ENCODE data around the gene PZP.
A peak's percentile ranks its signal among the peaks of the same experiment; 100 is the strongest.

Gene PZP

DNA sequence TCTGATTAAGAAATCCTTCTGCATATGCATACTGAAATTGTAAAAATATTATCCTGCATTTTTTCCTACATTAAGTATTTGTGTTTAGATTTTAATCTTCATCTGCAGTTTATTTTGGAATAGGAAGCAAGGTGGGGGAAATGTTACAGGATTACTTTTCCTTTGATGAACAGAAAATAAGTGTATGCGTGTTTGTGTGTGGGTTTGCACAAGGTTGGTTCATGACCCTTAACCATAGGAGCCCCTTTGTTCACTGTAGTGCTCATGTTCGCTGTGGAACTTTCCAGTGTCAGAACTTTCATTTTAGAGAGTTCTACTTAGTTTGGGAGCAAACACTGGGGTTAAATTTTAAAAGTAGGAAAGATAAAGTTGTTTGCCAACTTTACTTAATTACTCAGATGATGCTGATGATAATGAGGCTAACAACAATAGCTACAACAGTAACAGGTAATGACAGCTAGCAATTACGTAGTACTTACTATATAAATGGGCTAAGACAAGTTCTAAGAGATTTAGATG lies 86.0 kb downstream of the PZP start:
- no peak for DNase-seq

DNA sequence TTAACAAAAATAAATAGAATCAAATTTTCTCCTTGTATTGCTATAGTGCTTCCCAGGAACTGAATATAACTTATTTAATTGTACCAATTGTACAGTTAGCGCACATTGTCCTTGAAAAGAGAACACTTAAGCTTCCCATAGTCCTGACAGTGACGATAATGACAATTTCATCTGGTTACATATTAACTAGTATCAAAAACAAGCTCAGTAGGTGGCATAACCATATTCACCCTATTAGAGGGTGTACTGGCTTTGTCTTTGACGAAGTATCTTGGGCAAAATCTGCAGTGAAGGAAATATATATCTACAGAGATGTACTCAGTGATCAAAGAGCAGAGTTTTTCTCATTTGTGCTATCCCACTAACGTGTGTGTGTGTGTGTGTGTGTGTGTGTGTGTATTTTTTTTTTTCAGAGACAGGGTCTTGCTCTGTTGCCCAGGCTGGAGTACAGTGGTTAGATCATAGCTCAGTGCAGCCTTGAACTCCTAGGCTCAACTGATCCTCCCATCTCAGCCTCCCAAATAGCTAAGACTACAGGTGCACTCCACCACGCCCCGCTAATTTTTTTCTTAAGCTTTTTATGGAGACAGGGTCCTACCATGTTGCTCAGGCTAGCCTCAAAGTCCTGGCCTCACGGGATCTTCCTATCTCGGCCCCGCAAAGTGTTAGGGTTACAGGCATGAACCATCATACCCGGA lies 87.6 kb downstream of the PZP start:
- no peak for DNase-seq

DNA sequence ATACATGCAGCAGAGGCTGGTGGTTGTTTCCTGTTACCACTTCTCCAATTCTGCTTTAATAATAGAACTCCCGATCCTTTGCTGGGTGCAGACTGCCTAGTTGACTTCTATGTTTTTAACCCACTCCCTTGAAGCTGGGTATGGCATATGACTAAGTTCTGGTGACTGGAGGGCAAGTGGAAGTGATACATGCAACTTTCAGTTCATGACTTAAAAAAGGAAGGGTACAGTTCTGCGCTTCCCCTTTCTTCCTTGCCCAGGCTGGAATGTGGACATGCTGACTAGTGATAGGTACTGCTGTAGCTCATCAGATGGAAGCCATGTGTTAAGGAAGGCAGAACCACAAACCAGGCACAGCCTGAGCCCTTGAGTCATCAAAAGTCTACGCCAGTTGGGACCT lies 90.0 kb downstream of the PZP start:
- peak; percentile 39 for DNase-seq

DNA sequence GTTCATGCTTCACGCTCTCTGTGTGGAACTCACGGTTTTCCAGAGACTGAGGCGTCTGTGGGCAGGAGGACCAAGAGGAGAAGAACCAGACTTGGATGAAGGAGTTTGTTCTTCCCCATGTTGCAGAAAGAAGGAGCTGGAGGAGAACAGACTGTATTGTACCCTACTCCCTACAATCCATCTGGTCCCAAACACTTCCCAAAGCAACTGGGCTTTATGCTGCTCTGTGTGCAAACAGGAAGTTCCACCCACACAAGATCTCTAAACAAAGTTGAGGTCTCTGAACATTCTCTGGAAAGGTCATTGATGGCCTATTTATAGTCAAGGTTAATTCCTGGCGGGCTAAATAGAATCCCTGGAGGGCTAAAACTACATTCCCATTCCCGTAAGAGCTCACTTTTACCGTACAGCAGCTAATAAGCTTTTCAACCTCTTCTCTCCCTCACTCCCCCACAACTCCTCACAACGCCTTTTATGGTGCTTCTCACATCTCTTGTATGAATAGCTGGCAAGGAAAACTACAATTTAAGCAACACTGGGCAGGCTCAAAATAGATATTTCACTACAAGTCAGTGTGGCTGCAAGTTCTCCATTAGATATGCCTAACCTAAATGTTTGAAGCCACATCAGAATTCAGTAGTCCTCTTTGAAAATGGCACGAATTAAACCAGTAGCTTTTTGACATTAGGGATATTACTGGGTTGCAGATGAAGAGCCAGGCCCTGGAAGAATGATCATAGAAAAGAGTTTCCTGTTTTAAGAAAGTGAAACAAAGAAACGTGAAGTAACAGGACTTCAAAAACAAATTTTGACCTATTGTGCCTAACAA lies 92.2 kb downstream of the PZP start, which contains the start of gene A2M:
TSS of gene A2M (minus strand) at position 189 of the 829 bp plus-strand sequence. CDS start at position 119, 70 bp downstream.
- no peak for DNase-seq

DNA sequence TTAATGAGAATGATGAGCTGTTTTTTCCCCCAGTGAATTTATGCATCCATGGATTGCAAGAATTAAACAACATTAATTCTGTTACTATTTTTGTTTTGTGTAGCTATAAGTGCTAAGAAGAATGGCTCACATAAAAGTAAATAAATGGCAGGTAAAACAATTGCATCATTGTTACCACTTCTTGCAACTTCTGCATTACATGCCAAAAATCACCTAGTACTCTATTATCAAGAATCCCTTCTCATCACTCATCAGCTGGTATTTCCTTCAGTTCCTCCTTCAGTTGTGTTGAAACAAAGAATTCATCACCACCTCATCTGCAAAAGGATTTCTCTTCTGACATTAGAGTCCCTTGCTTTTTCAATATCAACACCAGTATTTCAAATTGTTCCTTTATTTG lies 93.2 kb downstream of the PZP start:
- DNase-seq = no peak

GRCh38 chr12:9113987-9114309 lies 94.2 kb downstream of the PZP start:
- no peak for DNase-seq

GRCh38 chr12:9113296-9113986 lies 94.8 kb downstream of the PZP start:
- no peak for DNase-seq

- no peak for DNase-seq
These were observed 95.9 kb downstream of the PZP start for GRCh38 chr12:9112076-9112853.

GRCh38 chr12:9111525-9111924 lies 96.7 kb downstream of the PZP start:
- no peak for DNase-seq

DNA sequence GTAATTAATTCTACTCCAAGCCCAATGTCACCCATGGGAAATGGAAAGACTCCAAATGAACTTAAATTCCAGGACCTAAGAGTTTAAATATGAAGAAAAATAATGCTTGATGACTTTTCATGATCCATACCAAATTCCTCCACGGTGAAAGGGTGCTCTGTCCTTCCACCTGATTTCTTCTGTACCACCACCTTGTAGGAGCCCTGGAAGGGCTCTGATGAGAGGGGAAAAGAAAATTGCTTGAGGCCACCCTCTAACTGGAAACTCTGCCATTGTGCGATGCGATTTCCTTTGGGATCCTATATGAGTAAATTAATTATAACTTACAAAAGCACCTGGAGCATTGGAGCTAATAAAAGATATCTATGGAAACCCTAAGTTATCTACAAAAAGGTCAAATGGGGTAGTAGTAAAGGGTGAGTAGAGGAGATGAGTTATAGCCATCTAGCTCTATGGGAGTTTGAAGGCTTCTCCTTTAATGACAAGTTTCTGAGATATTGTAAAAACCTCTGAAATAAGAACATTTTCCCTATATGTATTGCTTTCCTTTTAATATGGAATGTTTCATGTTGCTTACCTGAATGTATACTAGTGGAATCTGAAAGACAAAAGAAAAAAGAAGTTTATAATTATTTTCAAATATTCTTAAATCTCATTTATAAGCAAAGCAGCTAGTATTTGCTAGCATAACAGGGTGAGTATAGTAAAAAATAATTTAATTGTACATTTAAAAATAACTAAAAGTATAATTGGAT lies 98.3 kb downstream of the PZP start:
- DNase-seq = no peak

- no peak for DNase-seq
These were observed 99.0 kb downstream of the PZP start for GRCh38 chr12:9109213-9109522.

GRCh38 chr12:9108504-9109212 lies 99.5 kb downstream of the PZP start:
- no peak for DNase-seq

GRCh38 chr12:9107542-9107873 lies 100.7 kb downstream of the PZP start:
- DNase-seq = no peak

- no peak for DNase-seq
These were observed 101.3 kb downstream of the PZP start for GRCh38 chr12:9106610-9107541.

DNA sequence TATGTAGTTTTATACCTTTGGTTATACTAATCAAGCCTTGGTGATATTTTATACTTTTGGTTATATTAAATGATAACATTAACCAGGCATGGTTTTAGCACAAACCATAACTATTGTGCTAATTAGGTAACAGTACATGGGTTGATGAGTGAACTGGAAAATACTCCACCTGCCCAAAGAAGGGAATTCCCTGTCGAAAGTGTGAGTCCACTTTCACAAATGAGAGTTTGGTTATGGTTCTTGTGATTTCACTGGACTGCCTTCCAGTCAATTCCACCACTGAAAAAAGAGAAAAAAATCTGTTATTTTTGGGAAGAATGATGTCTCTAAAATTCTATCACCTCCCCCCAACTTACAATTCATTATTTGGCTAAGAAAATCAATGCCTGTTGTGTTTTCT lies 102.1 kb downstream of the PZP start:
- DNase-seq = no peak

- no peak for DNase-seq
These were observed 103.3 kb downstream of the PZP start for GRCh38 chr12:9104767-9105423.

GRCh38 chr12:9104087-9104486 lies 104.1 kb downstream of the PZP start:
- no peak for DNase-seq

- no peak for DNase-seq
These were observed 104.9 kb downstream of the PZP start for GRCh38 chr12:9103050-9103849.
